Measurements from ENCODE around the gene PTPN21. TPM values are rescaled to one million over a fixed set of nuclear protein-coding genes. Genes with fewer than 3 reads are reported as not detected.
A peak's percentile ranks its signal among the peaks of the same experiment; 100 is the strongest.

Gene PTPN21
- total RNA-seq, 1 donor from 2014 or later: 21.9 TPM

GRCh38 chr14:88496414-88496813, 58.4 kb downstream of the PTPN21 start:
- Mint-ChIP-seq H3K27me3 (ENCODE audit: low read depth) (no peaks in the 10 kb centered on the region), H3K36me3 (ENCODE audit: low read depth) (peaks cover 14% of the 10 kb centered on the region), H3K27ac (ENCODE audit: unreplicated experiment) (no peak overlapping the region), H3K9me3 (no peaks in the 10 kb centered on the region), H3K4me3 (no peak overlapping the region), H3K4me1 (peaks cover 4% of the 10 kb centered on the region)
- DNase-seq (ENCODE audit: low read depth, low spot score): no peak
- no peak for TF ChIP-seq CTCF (conservative IDR thresholded peaks at IDR 0.05)

- TF ChIP-seq CTCF (conservative IDR thresholded peaks at IDR 0.05): no peak
- Mint-ChIP-seq H3K27me3 (ENCODE audit: low read depth) (no peaks in the 10 kb centered on the region), H3K4me3 (no peak overlapping the region), H3K9me3 (no peaks in the 10 kb centered on the region), H3K4me1 (peaks cover 4% of the 10 kb centered on the region), H3K36me3 (ENCODE audit: low read depth) (peaks cover 6% of the 10 kb centered on the region), H3K27ac (ENCODE audit: unreplicated experiment) (no peak overlapping the region)
- DNase-seq (ENCODE audit: low read depth, low spot score): no peak
These were observed 61.2 kb downstream of the PTPN21 start for GRCh38 chr14:88493392-88494185.

- peak; percentile 83 for TF ChIP-seq CTCF (conservative IDR thresholded peaks at IDR 0.05)
- Mint-ChIP-seq H3K36me3 (ENCODE audit: low read depth) (peaks cover 4% of the 10 kb centered on the region), H3K9me3 (no peaks in the 10 kb centered on the region), H3K27ac (ENCODE audit: unreplicated experiment) (no peak overlapping the region), H3K4me1 (peaks cover 4% of the 10 kb centered on the region), H3K4me3 (no peak overlapping the region), H3K27me3 (ENCODE audit: low read depth) (no peaks in the 10 kb centered on the region)
- peak; percentile 86 for DNase-seq (ENCODE audit: low read depth, low spot score)
These were observed 62.3 kb downstream of the PTPN21 start for GRCh38 chr14:88492272-88493089.

GRCh38 chr14:88490168-88490567, 64.6 kb downstream of the PTPN21 start:
- no peaks in the 10 kb centered on the region for H3K36me3 Mint-ChIP-seq (ENCODE audit: low read depth)
- peaks cover 4% of the 10 kb centered on the region for H3K4me1 Mint-ChIP-seq
- H3K27ac Mint-ChIP-seq (ENCODE audit: unreplicated experiment): no peak overlapping the region
- H3K9me3 Mint-ChIP-seq: no peaks in the 10 kb centered on the region
- no peaks in the 10 kb centered on the region for H3K27me3 Mint-ChIP-seq (ENCODE audit: low read depth)
- DNase-seq (ENCODE audit: low read depth, low spot score): no peak
- H3K4me3 Mint-ChIP-seq: no peak overlapping the region
- TF ChIP-seq CTCF (conservative IDR thresholded peaks at IDR 0.05): no peak

- no peak for TF ChIP-seq CTCF (conservative IDR thresholded peaks at IDR 0.05)
- H3K4me3 Mint-ChIP-seq: no peak overlapping the region
- DNase-seq (ENCODE audit: low read depth, low spot score): no peak
- H3K27me3 Mint-ChIP-seq (ENCODE audit: low read depth): no peaks in the 10 kb centered on the region
- no peak overlapping the region for H3K27ac Mint-ChIP-seq (ENCODE audit: unreplicated experiment)
- no peaks in the 10 kb centered on the region for H3K9me3 Mint-ChIP-seq
- peaks cover 4% of the 10 kb centered on the region for H3K4me1 Mint-ChIP-seq
- H3K36me3 Mint-ChIP-seq (ENCODE audit: low read depth): peaks cover 2% of the 10 kb centered on the region
These were observed 65.9 kb downstream of the PTPN21 start for GRCh38 chr14:88488897-88489296.

All from neural crest cell (in vitro differentiated cells).